Kidney tubule cell (primary cell): ENCODE results near the gene RARA.
A peak's percentile ranks its signal among the peaks of the same experiment; 100 is the strongest.
"Not testable (repeated sequence)": the region's sequence is repeated elsewhere in the genome, so short reads cannot be mapped to it uniquely, and the experiment has no call there.

Source experiments
- DNase-seq: peaks from one replicate; pipeline ENCODE4 v3.0.0-alpha.2; 2018; ENCODE audit warnings: low spot score

Gene RARA

DNA sequence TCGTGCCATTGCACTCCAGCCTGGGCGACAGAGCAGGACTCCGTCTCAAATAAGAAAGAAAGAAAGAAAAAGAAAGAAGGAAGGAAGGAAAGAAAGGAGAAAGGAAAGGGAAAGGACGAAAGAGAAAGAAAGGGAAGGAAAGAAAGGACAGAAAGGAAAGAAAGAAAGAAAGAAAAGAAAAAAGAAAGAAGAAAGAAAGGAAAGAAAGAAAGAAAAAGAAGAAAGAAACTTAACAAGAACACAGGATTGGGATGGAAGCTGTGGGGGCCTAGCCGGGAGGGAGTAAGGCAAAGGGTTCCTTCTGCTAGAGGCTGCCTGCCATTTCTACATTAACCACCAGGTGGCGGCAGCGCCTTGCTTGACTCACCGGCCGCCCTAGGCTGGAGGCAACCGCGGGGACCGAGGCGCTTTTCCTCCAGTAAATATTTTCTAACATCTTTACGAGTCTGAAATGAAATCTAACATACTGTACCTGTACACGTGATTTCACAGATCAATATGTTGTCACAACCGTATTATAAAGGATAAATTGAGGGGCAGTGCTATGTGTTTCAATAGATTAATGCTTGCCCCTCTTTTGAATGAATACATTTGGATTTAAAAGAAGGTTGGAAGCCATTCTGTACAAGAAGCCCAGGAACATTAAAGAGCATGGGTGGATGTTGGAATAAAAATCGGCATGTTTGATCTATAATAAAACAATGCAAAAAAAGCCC lies 49.5 kb downstream of the RARA start:
- peak; percentile 80 for DNase-seq

DNA sequence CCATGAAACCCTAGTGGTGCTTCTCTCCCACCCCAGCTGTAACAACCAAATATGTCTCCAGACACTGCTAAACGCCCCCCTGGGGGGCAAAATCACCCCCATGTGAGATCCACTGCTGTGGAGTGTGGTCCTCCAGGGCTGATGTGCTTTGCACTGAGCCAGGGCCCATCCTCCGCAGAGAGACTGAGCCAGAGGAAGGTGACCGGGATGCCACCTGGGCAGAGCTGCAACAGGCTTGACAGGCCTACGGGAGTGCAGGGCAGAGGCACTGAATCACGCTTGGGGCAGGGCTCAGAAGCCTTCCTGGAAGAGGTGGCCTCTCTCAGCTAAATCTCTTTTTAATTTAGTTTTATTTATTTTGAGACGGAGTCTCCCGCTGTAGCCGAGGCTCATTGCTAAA lies 51.1 kb downstream of the RARA start:
- no peak for DNase-seq

DNA sequence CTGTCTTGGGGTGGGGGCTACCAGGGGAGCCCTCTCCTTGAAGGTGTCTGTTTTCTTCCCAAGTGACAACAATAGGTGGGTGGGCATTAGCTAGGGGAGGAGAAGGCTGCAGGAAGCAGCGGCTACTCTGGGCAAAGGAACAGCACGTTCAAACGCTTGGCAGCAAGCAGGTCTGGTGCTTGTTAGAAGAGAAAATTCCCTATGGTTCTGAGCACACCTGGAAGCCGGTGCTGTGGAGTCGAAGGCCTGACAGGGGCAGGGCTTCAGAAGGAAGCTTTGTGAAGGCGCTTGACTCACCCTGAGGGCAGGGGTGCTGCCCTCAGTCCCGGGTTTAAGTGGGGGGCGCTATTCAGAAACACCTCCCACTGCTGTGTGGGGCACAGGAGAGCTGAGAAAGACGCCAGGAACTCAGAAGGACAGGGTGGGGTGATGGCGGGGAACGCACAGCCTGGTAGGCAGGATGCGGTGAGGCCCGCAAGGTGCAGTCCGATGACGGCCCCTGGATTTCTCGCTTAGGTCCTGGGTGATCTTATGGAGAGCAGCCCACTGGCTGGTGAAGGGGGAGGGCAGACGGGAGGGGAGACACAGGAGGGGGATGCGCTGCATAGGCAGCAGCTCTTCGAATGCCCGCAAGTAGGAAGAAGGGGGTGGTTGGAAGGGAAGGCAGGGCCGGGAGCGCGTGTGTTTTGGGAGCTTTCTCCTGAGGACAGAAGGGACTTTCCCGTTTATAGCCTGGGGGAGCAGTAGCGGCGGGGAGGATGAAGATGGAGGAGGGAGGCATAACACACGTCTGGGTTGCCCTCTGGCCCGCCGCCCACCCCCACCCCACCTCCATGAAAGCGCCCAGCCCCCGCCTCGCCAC lies 52.3 kb downstream of the RARA start:
- DNase-seq: no peak

DNA sequence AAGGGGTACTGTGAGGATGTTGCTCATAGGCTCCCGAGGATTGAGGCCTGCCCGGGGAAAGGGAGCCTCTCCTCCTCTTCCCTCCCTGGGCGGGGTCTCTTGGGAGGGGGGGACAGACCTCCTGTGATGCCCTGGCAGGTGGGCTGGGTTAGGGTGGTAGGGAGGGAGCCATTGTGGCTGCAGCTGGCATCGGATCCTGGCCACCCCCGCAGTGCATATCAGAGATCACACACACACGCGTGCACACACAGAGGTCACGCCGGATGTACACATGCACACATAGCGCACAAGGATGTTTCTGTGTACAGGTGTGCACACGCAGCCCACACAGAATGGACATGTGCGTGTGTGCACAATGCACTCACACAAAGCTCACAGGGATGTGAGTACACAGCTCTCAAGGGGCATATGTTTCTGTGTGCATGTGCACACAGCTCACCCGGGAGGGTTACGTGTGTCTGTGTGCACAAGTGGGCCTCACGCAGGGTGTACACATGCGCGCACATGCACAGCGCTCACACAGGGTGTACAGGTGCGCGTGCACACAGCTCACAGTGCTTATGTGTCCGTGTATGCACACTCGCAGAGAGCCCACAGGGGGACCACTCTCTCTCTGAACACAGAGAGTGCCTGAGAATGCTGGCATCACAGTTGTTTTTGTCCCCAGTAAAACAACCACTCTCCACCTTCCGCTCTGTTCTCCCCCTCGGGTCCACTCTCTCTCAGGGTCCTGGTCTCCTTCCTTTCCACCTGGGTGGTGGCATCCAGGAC lies 53.1 kb downstream of the RARA start:
- DNase-seq: no peak

DNA sequence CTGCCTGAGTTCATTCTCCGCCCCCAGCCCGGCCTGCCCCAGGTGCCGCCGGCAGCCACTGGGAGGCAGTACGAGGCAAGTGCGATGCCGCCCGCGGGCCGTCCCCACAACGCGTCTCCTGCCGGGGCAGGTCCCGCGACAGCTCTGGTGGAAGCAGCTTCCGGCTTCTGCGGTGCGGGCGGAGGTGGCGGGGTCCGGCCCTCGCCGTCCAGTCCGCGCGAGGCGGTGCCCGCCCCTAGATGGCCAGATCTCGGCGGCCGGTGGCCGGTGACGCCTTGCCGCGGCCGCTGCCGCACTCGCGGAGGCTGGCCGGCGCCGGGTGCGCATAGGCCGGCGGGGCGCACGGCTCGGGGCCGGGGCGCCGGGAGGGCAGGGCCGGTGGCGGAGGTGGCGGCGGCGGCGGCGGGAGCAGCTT lies 53.7 kb downstream of the RARA start:
- DNase-seq: peak; percentile 88

DNA sequence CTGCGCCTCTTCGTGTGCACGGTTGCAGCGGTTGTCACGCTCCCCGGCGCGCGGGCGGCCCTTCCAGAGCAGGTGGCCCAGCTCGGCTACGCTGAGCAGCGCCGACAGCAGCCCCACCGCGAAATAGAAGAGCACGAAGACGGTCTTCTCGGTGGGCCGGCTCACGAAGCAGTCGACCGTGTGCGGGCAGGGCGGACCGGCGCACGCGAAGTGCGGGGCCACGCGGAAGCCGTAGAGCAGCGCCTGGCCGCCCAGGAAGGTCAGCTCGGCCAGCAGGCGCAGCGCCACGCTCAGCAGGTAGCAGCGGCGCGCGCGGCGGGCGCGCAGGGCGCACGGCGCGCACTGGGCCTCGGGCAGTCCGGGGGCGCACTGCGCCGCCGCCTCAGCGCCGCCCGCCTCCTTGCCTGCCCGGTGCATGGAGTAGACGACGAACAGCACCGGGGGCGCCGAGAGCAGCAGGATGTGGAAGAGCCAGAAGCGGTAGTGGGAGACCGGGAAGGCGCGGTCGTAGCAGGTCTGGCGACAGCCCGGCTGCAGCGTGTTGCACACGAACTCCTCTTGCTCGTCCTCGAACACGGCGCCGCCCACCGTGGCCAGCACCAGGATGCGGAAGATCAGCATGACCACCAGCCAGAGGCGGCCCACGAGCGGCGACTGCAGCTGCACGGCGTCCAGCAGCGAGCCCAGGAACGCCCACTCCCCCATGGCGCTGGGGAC lies 54.3 kb downstream of the RARA start:
- peak; percentile 54 for DNase-seq

DNA sequence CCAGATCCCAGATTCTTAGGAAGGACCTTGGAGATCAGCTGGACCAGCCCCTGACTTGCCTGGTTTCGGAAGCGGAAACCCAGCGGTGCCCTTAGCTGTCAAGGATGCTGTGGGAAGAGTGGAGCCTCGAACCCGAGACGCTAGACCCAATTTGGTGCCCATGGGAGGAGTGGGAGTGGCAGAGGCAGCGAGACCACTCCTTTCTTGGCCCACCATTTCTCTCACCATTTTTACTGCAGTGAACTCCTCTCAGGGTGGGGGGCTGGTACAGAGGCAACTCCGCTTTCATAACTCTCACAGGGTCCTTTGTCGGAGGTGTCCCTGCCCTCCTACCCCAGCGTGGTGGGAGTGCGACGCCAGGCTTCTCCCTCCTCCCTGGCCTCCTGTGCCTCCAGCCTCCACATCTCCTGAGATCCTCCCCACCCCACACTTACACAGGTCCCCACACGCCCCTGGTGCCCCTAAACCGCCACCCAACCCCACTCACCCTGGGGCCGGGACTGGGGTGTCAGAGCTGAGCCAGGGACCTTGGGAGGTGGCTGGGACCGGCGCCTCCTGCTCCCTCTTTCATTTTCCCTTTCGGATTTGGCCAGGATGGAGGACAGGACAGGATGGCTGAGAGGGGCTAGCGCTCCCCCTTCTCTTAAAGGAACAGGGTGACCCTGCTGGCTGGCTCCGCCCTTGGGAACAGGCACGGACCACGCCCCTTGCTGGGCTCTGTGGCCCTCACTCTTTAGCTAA lies 55.3 kb downstream of the RARA start, which contains the start of gene GJD3:
Gene GJD3, minus strand, starts transcription at position 617 of the 741 bp plus-strand sequence. CDS start 922 bp downstream, outside the sequence.
- DNase-seq: no peak

DNA sequence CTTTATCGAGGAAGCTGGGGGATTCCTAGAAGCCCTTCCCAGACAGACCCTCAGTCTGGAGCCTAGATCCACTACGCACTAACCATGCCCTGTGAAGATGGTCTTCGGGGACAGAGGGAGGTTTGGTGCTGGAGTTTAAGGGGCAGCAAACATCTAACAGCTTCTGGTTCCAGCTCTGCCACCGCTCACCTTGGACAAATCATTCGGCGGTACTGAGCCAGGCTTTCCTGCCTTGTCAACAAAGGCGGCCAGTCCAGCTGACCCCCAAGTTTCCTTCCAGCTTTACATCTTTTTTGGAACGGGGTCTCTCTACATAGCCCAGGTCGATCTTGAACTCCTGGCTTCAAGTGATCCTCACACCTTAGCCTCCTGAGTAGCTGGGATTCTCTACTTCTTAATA lies 55.9 kb downstream of the RARA start:
- no peak for DNase-seq

DNA sequence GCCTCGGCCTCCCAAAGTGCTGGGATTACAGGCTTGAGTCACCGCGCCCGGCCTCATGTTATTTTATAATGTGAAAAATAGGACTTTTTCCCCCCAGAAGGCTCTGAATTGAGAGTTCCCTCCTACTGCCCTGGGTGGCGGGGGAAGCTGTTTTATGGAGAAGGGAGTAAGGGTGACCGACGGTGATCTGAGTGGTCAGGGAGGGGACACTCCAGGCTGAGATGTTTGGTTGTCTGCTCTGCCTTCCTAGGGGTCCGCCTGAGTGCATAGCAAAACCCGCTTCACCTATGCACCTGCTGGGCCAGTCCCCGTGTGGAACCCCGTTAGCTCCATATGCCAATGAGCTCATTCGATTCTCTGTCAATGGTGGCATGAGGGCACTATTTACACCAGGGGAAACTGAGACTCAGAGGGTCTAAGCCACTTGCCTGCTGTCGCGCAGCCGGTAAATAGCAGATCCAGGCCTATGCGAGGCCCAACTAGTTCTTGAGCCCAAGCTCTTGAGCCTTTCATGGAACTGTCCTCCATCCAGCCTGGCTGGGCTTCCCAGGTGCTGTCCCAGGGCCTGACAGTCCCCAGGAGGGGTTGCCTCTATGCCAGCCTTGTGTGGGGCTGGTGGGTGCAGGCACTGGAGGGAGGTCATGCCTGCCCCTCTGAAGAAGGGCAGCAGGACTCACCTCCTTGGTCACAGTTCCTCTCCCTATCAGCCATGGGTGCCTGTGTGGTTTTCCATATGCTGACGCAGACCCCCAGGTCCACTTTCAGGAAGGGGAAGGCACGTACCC lies 57.3 kb downstream of the RARA start:
- no peak for DNase-seq

DNA sequence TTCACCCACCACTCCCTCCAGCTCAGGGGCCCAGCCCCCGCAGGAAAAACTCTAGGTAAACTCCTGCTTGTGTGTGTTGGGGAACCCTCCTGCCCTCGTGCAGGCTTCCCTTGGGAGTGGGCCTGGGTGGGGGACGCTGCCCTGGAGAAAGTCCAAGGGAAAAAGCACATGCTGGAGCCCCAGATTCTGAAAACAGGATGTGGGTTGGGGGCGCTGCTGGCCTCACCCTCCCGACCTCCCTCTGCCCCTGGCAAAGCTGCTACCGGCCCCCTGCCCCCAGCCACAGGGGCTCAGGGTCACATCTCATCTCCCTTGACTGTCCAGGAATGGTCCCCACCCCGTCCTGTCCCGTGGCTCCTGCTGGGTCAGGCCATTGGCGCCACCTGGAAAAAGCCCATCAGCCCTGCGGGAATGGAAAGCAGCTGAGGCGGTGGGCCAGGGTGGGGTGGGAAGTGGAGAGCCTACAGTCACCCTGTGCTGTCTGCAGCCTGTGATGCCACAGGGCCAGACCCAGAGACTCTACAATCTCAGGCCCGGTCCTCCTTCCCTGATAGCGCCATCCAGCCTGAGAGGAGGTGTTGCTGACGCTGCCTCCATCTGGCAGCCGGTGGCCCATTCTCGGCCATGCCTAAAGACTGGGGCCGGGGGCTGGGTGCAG lies 58.0 kb downstream of the RARA start:
- no peak for DNase-seq

DNA sequence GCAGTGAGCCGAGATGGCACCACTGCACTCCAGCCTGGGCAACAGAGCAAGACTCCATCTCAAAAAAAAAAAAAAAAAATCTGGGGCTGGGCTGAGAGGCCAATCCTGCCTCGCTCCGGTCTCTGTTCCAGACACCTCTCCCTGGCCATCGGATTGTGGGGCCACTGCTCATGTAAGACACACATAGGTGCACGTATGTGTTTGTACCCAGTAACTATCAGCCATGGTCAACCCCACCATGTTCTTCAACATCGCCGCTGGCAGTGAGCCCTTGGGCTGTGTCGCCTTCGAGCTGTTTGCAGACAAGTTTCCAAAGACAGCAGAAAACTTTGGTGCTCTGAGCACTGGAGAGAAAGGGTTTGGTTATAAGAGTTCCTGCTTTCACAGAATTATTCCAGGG lies 58.7 kb downstream of the RARA start:
- not testable (repeated sequence) for DNase-seq

DNA sequence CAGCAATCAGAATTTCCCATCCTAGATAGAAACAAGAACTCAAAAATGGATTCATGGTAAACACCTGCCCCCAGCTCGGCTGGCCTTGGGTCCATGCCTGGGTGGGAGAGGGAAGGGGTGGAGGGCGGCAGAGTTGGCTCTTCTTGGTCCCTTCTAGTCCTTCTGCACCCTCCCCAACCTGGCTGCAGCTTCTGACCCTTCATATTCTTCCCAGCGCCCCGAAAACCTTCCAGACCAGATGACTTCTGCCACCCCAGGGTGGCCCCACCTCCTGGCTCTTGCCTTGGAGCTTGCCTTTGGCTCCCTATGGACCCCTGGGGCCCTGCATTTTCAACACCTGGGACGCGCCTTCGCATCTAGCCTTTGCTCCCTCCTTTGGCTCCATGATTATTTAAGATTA lies 60.9 kb downstream of the RARA start:
- no peak for DNase-seq

DNA sequence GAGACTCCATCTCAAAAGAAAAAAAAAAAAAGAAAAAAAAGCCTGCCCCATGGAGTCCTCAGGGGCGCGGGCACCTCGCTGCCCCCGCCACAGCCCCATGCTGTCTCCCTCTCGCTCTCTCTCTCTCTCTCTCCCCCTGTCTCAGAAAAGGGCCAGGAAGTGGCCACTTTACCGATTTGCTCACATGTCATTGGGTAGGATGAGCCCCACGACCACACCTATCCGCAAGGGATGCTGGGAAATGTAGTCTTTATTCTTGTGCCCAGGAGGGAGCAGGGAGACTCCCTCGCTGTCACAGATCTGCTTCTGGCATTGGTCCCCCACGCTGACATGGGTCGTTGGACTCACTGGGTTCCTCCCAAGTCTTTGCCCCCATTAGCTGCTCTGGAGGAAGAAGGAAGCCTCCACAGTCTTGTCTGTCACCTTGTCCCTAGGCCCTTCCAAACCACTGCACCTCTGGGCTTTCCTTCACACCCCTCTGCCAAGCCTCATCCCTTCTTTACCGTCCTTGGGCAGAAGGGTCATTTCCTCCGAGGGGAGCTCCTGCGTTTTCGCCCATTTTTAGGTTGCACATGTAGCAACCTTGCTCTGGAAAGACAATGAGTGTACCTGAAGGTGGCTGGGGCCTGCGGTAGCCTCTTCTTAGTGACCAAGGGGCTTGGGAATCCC lies 62.4 kb downstream of the RARA start:
- no peak for DNase-seq

DNA sequence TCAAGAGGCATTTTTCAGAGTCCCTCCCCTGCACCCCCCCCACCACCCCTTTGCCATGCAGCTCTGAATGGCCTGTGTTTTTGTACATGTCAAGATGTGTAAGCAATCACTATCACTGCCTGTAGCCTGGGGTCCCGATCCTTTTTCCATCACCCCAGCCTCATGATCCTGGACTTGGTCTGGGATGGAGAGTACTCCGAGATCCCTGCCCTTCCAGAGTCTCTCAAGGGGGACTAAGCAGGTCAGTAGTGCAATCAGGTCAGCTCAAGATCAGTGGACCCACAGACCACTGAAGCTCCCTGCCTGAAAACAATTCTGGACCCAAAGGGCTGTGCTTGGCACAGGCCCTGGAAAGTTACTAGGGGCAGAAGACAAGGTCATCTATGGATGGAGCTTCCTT lies 63.1 kb downstream of the RARA start:
- no peak for DNase-seq

DNA sequence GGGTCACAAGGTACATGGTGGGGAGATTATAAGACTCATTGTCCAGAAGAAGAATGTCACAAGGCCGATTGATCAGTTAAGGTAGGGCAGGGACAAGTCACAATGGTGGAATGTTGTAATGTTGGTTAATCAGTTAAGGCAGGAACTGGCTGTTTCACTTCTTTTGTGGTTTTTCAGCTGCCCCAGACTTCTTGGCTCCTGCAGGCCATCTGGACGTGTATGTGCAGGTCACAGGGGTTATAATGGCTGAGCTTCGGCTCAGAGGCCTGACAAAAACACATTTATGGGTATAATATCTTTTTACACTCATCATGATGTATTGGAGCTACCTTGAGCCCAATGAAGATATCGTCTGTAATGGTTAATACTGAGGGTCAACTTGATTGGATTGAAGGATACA lies 63.7 kb downstream of the RARA start:
- peak; percentile 38 for DNase-seq

DNA sequence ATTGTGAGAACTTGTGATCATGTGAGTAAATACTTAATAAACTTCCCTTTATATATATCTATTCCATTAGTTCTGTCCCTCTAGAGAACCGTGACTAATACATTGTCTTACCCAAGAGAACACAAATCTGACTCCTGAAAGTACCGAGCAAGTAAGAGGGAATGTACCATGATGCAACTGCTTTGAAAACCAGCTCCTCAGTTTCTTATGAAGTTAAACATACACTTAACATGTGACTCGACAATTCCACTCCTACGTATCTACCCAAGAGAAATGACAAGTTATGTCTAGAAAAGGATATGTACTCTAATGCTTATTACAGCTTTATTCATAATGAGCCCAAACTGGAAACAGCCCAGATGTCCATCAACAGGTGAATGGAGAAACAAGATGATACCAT lies 64.3 kb downstream of the RARA start:
- peak; percentile 53 for DNase-seq

DNA sequence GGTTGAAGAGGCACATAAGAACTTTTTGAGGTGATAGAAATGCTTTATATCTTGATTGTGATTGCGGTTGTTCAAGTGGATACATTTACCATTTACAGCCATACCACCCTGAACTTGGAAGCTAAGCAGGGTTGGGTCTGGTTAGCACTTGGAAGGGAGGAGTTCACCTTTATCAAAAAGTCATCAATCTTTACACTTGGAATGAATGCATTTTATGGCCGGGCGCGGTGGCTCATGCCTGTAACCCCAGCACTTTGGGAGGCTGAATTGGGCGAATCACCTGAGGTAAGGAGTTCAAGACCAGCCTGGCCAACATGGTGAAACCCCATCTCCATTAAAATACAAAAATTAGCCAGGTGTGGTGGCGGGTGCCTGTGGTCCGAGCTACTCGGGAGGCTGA lies 65.0 kb downstream of the RARA start:
- no peak for DNase-seq

DNA sequence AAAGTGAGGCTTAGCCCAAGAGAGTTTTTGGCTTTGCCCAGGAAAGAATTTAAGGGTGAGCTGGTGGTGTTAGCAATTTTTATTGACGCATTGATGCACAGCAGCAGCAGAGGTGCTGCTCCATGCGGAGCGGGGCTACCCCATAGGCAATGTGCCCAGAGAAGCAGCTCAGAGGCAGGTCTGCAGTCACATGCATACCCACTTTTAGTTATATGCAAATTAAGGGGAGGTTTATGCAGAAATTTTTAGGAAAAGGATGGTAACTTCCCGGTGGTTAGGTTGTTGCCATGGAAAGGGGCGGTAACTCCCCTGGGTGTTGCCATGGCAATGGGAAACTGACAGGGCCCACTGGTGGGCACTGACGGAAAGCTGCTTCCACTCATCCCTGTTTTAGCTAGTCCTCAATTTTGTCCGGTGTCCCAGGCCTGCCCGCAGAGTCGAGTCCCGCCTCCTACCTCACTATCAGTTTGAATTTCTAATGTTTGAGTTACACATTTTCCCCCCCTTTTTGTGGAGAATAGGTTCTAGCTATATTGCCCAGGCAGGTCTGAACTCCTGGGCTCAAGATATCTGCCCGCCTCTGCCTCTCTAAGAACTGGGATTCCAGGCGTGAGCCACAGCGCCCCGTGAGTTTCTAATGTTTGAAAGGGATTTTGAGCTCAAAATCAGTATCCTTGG lies 66.0 kb downstream of the RARA start:
- no peak for DNase-seq

DNA sequence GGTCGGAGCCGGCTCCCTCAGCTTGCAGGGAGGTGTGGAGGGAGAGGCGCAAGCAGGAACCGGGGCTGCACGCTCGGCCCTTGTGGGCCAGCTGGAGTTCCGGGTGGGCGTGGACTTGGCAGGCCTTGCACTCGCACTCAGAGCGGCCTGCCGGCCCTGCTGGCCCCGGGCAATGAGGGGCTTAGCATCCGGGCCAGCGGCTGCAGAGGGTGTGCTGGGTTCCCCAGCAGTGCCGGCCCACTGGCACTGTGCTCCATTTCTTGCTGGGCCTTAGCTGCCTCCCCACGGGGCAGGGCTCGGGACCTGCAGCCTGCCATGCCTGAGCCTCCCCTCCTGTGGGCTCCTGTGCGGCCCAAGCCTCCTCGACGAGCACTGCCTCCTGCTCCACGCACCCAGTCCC lies 66.8 kb downstream of the RARA start:
- not testable (repeated sequence) for DNase-seq
